ENCODE results near the gene MEX3A. TPM values are rescaled to one million over a fixed set of nuclear protein-coding genes. Genes with fewer than 3 reads are reported as not detected.

Gene MEX3A
- total and polyA plus RNA-seq, 10 of the 15 experiments (the other 5 are each of a cell fraction or from before 2014, with no cell fraction given): 0.11 to 5.1 (median 1.7) TPM

DNA sequence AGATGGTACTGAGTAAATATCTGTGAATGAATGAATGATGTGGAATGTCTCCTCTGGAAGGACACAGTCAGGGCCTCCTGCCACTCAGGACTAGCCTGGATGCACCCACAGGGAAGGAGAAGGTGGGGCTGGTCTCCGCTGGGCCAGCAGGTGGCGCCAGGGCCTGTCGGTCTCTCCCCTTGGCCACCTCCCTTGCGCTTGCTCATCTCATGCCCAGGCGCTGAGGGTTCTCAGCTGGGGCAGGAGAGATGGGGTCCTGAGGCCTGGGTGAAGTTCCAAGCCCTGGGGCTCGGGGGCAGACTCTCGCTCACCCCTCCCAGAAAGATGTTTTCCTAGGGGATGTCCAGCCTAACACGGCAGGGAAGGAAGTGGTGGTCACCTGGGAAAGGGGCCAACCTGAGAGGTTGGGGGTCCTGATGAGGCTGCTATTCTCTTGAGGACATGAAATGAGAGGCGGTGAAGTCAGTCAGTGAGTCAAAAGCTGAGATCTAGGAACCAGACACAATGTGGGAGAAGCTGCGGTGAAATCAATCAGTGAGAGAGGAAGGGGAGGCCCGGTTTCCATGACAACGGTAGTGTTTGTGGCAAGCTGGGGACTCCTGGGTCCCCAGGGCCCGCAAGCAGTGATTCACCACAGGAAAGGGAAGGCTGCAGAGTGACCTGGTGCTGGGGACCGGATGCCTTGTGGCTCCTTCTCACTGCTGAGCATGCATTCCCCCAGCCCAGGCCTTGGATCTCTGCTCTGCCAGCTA, 14.6 kb upstream of the MEX3A start (continued):
- TF ChIP-seq ELK1 (IDR thresholded peaks at IDR 0.05; ENCODE audit: low read depth, low read length): no peak
- TF ChIP-seq STAT3 (IDR thresholded peaks at IDR 0.05; ENCODE audit: low read depth, low read length): no peak
- TF ChIP-seq CHD2 (IDR thresholded peaks at IDR 0.05; ENCODE audit: borderline replicate concordance, low read depth, low read length): peak; percentile 13; the same call in 1 of the 2 replicates
- TF ChIP-seq RAD51 (IDR thresholded peaks at IDR 0.05): no peak
- 0 out of 2 replicates have a peak, but pooled peaks have one; percentile 53 for TF ChIP-seq ZNF217 (IDR thresholded peaks at IDR 0.05)
- no peak for TF ChIP-seq GABPA (IDR thresholded peaks at IDR 0.05; ENCODE audit: low read depth)
- TF ChIP-seq HDGF (IDR thresholded peaks at IDR 0.05): no peak
- TF ChIP-seq SMAD5 (IDR thresholded peaks at IDR 0.05; ENCODE audit: low read depth): no peak
- TF ChIP-seq SMARCA5 (IDR thresholded peaks at IDR 0.05): peak; percentile 99
- TF ChIP-seq, protein P1, sequence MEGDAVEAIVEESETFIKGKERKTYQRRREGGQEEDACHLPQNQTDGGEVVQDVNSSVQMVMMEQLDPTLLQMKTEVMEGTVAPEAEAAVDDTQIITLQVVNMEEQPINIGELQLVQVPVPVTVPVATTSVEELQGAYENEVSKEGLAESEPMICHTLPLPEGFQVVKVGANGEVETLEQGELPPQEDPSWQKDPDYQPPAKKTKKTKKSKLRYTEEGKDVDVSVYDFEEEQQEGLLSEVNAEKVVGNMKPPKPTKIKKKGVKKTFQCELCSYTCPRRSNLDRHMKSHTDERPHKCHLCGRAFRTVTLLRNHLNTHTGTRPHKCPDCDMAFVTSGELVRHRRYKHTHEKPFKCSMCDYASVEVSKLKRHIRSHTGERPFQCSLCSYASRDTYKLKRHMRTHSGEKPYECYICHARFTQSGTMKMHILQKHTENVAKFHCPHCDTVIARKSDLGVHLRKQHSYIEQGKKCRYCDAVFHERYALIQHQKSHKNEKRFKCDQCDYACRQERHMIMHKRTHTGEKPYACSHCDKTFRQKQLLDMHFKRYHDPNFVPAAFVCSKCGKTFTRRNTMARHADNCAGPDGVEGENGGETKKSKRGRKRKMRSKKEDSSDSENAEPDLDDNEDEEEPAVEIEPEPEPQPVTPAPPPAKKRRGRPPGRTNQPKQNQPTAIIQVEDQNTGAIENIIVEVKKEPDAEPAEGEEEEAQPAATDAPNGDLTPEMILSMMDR (IDR thresholded peaks at IDR 0.05 in 2 of 3, conservative IDR thresholded peaks at IDR 0.05 in 1 of 3; ENCODE audit: control insufficient read depth in 2 of 3, extremely low read depth in 1 of 3, insufficient read depth in 1 of 3, low read depth in 3 of 3, low read length in 3 of 3): peak; percentile 97 to 99 (median 97)
- TF ChIP-seq PML (IDR thresholded peaks at IDR 0.05; ENCODE audit: low read length): no peak
- TF ChIP-seq, protein P2, sequence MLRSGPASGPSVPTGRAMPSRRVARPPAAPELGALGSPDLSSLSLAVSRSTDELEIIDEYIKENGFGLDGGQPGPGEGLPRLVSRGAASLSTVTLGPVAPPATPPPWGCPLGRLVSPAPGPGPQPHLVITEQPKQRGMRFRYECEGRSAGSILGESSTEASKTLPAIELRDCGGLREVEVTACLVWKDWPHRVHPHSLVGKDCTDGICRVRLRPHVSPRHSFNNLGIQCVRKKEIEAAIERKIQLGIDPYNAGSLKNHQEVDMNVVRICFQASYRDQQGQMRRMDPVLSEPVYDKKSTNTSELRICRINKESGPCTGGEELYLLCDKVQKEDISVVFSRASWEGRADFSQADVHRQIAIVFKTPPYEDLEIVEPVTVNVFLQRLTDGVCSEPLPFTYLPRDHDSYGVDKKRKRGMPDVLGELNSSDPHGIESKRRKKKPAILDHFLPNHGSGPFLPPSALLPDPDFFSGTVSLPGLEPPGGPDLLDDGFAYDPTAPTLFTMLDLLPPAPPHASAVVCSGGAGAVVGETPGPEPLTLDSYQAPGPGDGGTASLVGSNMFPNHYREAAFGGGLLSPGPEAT (IDR thresholded peaks at IDR 0.05; ENCODE audit: low read depth): peak; percentile 97
- no peak for TF ChIP-seq ZNF384 (IDR thresholded peaks at IDR 0.05; ENCODE audit: borderline replicate concordance, low read depth, low read length)
- TF ChIP-seq, protein P3, sequence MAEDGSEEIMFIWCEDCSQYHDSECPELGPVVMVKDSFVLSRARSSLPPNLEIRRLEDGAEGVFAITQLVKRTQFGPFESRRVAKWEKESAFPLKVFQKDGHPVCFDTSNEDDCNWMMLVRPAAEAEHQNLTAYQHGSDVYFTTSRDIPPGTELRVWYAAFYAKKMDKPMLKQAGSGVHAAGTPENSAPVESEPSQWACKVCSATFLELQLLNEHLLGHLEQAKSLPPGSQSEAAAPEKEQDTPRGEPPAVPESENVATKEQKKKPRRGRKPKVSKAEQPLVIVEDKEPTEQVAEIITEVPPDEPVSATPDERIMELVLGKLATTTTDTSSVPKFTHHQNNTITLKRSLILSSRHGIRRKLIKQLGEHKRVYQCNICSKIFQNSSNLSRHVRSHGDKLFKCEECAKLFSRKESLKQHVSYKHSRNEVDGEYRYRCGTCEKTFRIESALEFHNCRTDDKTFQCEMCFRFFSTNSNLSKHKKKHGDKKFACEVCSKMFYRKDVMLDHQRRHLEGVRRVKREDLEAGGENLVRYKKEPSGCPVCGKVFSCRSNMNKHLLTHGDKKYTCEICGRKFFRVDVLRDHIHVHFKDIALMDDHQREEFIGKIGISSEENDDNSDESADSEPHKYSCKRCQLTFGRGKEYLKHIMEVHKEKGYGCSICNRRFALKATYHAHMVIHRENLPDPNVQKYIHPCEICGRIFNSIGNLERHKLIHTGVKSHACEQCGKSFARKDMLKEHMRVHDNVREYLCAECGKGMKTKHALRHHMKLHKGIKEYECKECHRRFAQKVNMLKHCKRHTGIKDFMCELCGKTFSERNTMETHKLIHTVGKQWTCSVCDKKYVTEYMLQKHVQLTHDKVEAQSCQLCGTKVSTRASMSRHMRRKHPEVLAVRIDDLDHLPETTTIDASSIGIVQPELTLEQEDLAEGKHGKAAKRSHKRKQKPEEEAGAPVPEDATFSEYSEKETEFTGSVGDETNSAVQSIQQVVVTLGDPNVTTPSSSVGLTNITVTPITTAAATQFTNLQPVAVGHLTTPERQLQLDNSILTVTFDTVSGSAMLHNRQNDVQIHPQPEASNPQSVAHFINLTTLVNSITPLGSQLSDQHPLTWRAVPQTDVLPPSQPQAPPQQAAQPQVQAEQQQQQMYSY (CRISPR knock-in tag; IDR thresholded peaks at IDR 0.05): no peak
- TF ChIP-seq TCF3 (IDR thresholded peaks at IDR 0.05; ENCODE audit: borderline replicate concordance, insufficient read depth, low read depth, low read length): peak; percentile 65
- TF ChIP-seq NKRF (conservative IDR thresholded peaks at IDR 0.05): no peak; the same call in 1 of the 2 replicates
- TF ChIP-seq ZSCAN29 (IDR thresholded peaks at IDR 0.05): no peak
- no peak for TF ChIP-seq MEF2A (IDR thresholded peaks at IDR 0.05; ENCODE audit: insufficient read depth, low read depth, low read length)
- TF ChIP-seq MYB (IDR thresholded peaks at IDR 0.05; ENCODE audit: borderline replicate concordance, low read depth, low read length): 0 out of 2 replicates have a peak, but pooled peaks have one; percentile 43

All from GM12878 (cell line).